ENCODE results near the gene STX18.

The STX18 gene

GRCh38 chr4:4392501-4393183 lies 149.2 kb downstream of the STX18 start:
- DNase-seq (ENCODE audit: insufficient read length, low spot score) (no peak), FAIRE-seq (no peak)
- no peak for TF ChIP-seq PAX5 (IDR thresholded peaks at IDR 0.05; ENCODE audit: insufficient read depth, low read length, severe bottlenecking)

DNA sequence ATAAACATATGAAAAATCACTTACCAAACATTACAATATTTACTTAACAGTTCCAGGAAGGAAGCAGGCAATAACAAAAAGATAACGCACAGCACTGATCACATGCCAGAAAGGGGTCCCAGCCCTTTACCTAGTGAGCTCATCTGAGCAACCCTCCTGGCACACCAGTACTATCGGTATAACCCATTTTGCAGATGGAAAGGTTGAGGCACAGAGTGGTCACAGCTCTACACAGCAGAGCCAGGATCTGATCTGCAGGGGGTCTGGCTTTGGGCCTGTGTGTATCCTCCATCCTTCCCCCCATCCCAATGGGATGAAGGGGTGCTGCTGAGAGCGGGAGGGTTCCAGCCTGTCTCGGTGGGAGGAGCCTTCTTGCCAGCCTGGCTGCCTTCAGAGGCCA lies 150.0 kb downstream of the STX18 start:
- no peak for DNase-seq (ENCODE audit: insufficient read length, low spot score)
- FAIRE-seq: no peak
- no peak for TF ChIP-seq POLR2AphosphoS5 (IDR thresholded peaks at IDR 0.05; ENCODE audit: low read depth, low read length)
- TF ChIP-seq TAF1 (IDR thresholded peaks at IDR 0.05; ENCODE audit: low read depth, low read length): no peak
- no peak for TF ChIP-seq PAX5 (IDR thresholded peaks at IDR 0.05; ENCODE audit: insufficient read depth, low read length, severe bottlenecking)
- no peak for TF ChIP-seq POU2F2 (IDR thresholded peaks at IDR 0.05; ENCODE audit: low read depth, low read length)
- TF ChIP-seq POLR2A (IDR thresholded peaks at IDR 0.05; ENCODE audit: low read depth, low read length): no peak
- no peak for TF ChIP-seq SPI1 (IDR thresholded peaks at IDR 0.05; ENCODE audit: low read depth, low read length)

DNA sequence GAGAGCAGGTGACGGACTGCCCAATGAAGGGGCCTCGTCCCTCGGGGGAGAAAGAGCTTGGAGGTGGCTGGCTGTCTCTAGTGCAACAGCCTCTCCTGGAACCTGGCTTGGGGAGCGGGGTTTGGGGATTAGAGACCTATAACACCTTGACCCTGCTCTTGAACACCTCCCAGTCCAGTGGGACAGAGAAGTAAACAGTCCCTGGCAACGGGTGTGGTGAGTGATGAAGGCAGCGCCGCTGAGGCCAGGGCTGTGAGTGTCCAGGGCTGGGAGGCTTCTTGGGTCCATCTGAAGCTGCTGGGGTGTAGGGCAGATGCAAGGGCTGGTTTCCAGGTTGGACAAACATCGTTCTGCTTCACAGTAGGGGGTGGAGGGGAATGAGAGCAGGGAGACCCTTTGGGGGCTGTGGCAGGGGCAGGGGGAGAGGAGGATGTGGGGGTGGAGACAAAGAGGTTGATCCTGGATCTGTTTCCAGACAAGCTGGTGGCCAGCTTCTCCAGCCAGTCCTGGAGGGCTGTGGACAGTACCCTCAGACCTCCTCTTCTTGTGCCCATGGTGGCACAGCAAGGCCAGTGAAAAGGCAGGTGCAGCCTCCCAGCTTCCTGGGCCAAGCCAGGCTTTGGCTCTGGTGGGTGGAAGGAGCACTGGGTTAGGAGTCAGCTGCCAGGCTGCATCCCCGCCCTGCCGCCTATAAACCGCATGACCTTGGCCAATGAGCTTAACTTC lies 151.2 kb downstream of the STX18 start:
- TF ChIP-seq PAX5 (IDR thresholded peaks at IDR 0.05; ENCODE audit: insufficient read depth, low read length, severe bottlenecking) (no peak), POLR2AphosphoS5 (IDR thresholded peaks at IDR 0.05; ENCODE audit: low read depth, low read length) (no peak), TAF1 (IDR thresholded peaks at IDR 0.05; ENCODE audit: low read depth, low read length) (no peak), POU2F2 (IDR thresholded peaks at IDR 0.05; ENCODE audit: low read depth, low read length) (no peak), POLR2A (IDR thresholded peaks at IDR 0.05; ENCODE audit: low read depth, low read length) (no peak), SPI1 (IDR thresholded peaks at IDR 0.05; ENCODE audit: low read depth, low read length) (no peak)
- FAIRE-seq (no peak), DNase-seq (ENCODE audit: insufficient read length, low spot score) (no peak)

GRCh38 chr4:4390046-4390445 lies 151.8 kb downstream of the STX18 start:
- no peak for TF ChIP-seq POU2F2 (IDR thresholded peaks at IDR 0.05; ENCODE audit: low read depth, low read length)
- no peak for TF ChIP-seq SPI1 (IDR thresholded peaks at IDR 0.05; ENCODE audit: low read depth, low read length)
- no peak for TF ChIP-seq TAF1 (IDR thresholded peaks at IDR 0.05; ENCODE audit: low read depth, low read length)
- no peak for TF ChIP-seq POLR2A (IDR thresholded peaks at IDR 0.05; ENCODE audit: low read depth, low read length)
- TF ChIP-seq POLR2AphosphoS5 (IDR thresholded peaks at IDR 0.05; ENCODE audit: low read depth, low read length): no peak
- no peak for TF ChIP-seq PAX5 (IDR thresholded peaks at IDR 0.05; ENCODE audit: insufficient read depth, low read length, severe bottlenecking)
- no peak for FAIRE-seq
- no peak for DNase-seq (ENCODE audit: insufficient read length, low spot score)

DNA sequence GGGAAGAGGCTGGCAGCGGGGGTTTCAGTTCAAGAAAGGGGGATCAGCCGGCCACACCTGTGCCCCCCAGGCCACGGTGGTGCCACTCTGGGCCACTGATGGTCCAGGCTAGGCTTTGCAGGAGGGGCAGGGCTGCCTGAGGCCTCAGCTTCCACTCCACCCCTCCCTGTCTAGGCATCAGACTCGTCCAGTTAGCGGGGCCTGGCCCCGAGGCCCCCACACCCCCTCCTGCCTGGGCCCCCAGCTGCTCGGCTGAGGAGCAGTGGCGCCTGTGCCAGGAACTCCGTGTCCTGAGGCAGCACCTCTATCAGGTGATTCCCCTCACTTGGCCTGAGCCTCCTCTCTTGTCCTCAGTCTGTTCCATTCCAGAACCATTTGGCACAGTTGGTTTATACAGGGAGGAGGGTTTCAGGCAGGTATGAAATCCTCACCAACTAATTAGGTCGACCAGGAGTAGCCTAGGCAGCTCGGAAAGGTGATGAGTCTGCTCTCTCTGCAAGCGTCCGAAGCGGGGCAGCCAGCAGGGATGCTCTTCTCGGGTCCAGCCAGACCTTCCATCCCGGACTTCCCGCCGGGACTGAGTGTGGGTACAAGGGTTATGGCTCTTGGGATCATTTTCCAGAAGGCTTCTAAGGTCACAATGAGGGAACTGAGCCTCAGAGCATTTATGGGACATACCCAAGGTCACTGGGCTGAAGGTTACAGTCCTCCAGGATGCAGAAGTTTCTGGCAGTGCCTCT lies 152.8 kb downstream of the STX18 start:
- no peak for DNase-seq (ENCODE audit: insufficient read length, low spot score)
- no peak for TF ChIP-seq SPI1 (IDR thresholded peaks at IDR 0.05; ENCODE audit: low read depth, low read length)
- TF ChIP-seq POLR2AphosphoS5 (IDR thresholded peaks at IDR 0.05; ENCODE audit: low read depth, low read length): no peak
- no peak for TF ChIP-seq PAX5 (IDR thresholded peaks at IDR 0.05; ENCODE audit: insufficient read depth, low read length, severe bottlenecking)
- no peak for TF ChIP-seq POU2F2 (IDR thresholded peaks at IDR 0.05; ENCODE audit: low read depth, low read length)
- no peak for TF ChIP-seq POLR2A (IDR thresholded peaks at IDR 0.05; ENCODE audit: low read depth, low read length)
- no peak for TF ChIP-seq TAF1 (IDR thresholded peaks at IDR 0.05; ENCODE audit: low read depth, low read length)
- FAIRE-seq: no peak

GRCh38 chr4:4388311-4388790 lies 153.5 kb downstream of the STX18 start:
- DNase-seq (ENCODE audit: insufficient read length, low spot score) (no peak), FAIRE-seq (no peak)
- TF ChIP-seq TAF1 (IDR thresholded peaks at IDR 0.05; ENCODE audit: low read depth, low read length): no peak
- no peak for TF ChIP-seq PAX5 (IDR thresholded peaks at IDR 0.05; ENCODE audit: insufficient read depth, low read length, severe bottlenecking)
- no peak for TF ChIP-seq POLR2AphosphoS5 (IDR thresholded peaks at IDR 0.05; ENCODE audit: low read depth, low read length)
- no peak for TF ChIP-seq SPI1 (IDR thresholded peaks at IDR 0.05; ENCODE audit: low read depth, low read length)
- no peak for TF ChIP-seq POU2F2 (IDR thresholded peaks at IDR 0.05; ENCODE audit: low read depth, low read length)
- no peak for TF ChIP-seq POLR2A (IDR thresholded peaks at IDR 0.05; ENCODE audit: low read depth, low read length)

GRCh38 chr4:4387531-4388310 lies 154.1 kb downstream of the STX18 start:
- FAIRE-seq (no peak), DNase-seq (ENCODE audit: insufficient read length, low spot score) (no peak)
- TF ChIP-seq PAX5 (IDR thresholded peaks at IDR 0.05; ENCODE audit: insufficient read depth, low read length, severe bottlenecking) (no peak), POU2F2 (IDR thresholded peaks at IDR 0.05; ENCODE audit: low read depth, low read length) (no peak), SPI1 (IDR thresholded peaks at IDR 0.05; ENCODE audit: low read depth, low read length) (no peak), POLR2AphosphoS5 (IDR thresholded peaks at IDR 0.05; ENCODE audit: low read depth, low read length) (no peak), POLR2A (IDR thresholded peaks at IDR 0.05; ENCODE audit: low read depth, low read length) (no peak), TAF1 (IDR thresholded peaks at IDR 0.05; ENCODE audit: low read depth, low read length) (no peak)

DNA sequence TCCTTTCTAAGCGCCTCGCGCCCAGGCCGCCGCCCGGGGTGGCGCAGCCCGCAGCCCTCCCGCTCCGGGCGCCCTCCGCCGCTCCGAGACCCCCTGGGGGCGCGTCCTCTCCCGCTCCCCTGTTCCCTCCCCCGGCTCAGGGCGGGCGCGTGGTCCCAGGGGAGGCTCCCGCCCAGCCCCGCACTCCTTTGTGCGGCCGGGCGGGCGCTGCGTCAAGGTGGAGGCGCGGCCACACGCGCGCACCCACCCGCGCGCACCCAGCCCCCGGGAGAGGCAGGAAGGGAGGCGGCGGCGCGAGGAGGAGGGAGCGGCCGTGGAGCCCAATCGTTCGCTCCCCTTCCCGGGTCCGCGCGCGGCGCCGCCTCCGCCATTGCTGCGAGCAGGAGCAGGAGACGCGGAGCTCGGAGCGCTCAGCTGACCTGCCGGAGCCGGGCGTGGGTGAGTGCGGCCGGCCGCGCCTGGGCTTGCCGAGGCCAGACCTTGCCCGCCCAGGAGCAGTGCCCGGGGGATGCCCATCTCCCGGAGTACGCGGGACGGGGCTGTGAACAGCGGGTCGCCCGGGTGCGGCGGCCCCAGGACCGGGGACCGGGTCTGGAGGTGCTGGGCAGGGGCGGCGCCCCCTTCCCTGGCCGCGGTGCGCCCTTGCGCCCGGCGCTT lies 155.0 kb downstream of the STX18 start, which contains the start of gene NSG1:
NSG1 (plus strand) TSS at position 367 of the 657 bp plus-strand sequence. CDS start 528 bp downstream, outside the sequence.
- TF ChIP-seq POLR2A (IDR thresholded peaks at IDR 0.05; ENCODE audit: low read depth, low read length) (no peak), SPI1 (IDR thresholded peaks at IDR 0.05; ENCODE audit: low read depth, low read length) (no peak), POLR2AphosphoS5 (IDR thresholded peaks at IDR 0.05; ENCODE audit: low read depth, low read length) (no peak), PAX5 (IDR thresholded peaks at IDR 0.05; ENCODE audit: insufficient read depth, low read length, severe bottlenecking) (no peak), TAF1 (IDR thresholded peaks at IDR 0.05; ENCODE audit: low read depth, low read length) (no peak)
- DNase-seq (ENCODE audit: insufficient read length, low spot score): no peak
- FAIRE-seq: no peak
